Right atrium auricular region (tissue), 2 donors: ENCODE measurements around the gene NPC1. TPM values are rescaled to one million over a fixed set of nuclear protein-coding genes. Genes with fewer than 3 reads are reported as not detected.

Source experiments
- DNase-seq: peaks from one replicate; pipeline ENCODE4 v3.0.0-alpha.2; 2019; ENCODE audit warnings: low spot score
- H3K27ac ChIP-seq, 2 donors: fragments of 200-600 bp; sonication (generic); 1 replicate in 1 of 2; 2 replicates in 1 of 2; pipeline ENCODE4 v1.5.1; 2016 to 2019
- H3K27me3 ChIP-seq, 2 donors: fragments of 200-600 bp; sonication (generic); one replicate each; pipeline versions ENCODE4 v1.5.1 to v1.6.0; 2017 to 2019
- H3K36me3 ChIP-seq: fragments of 200-600 bp; sonication (generic); one replicate; pipeline ENCODE4 v1.5.1; 2016
- H3K4me1 ChIP-seq, 2 donors: fragments of 200-600 bp; sonication (generic); one replicate each; pipeline versions ENCODE4 v1.5.1 to v1.6.0; 2017 to 2019
- H3K4me3 ChIP-seq, 2 donors: fragments of 200-600 bp; sonication (generic); 1 replicate in 1 of 2; 2 replicates in 1 of 2; pipeline ENCODE4 v1.5.1; 2017 to 2019; ENCODE audit warnings: mild to moderate bottlenecking in 1 of 2, moderate library complexity in 1 of 2
- H3K9me3 ChIP-seq, 2 donors: fragments of 200-600 bp; sonication (generic); one replicate each; pipeline ENCODE4 v1.5.1; 2019
- CTCF ChIP-seq, 2 donors: fragments of 200-600 bp; sonication (generic); IDR thresholded peaks; one replicate each; pipeline ENCODE4 v1.5.1; 2019; ENCODE audit warnings: antibody characterized with exemption in 2 of 2
- total RNA-seq, 2 donors: library from RNA; depleted of rRNA; stranded (reverse); fragments of >200 nt; gene quantifications; one replicate each; pipeline ENCODE4 v1.1.0, GENCODE V29; 2016

Gene NPC1
- total RNA-seq, 2 donors from 2014 or later = 16.2 to 26.4 TPM

- TF ChIP-seq CTCF (IDR thresholded peaks at IDR 0.05) = no peak
- H3K36me3 ChIP-seq = peaks cover 75% of the 10 kb centered on the region
Observed at GRCh38 chr18:23542461-23542860, 43.8 kb downstream of the NPC1 start.

GRCh38 chr18:23541349-23542093 lies 44.8 kb downstream of the NPC1 start:
- Histone ChIP-seq H3K4me1 (peaks cover 0 to 18% of the 10 kb centered on the region in 2 donors), H3K36me3 (peaks cover 75% of the 10 kb centered on the region), H3K27ac (peak overlapping the region in 1 of 2 donors; percentile 33), H3K4me3 (no peak overlapping the region), H3K9me3 (no peaks in the 10 kb centered on the region), H3K27me3 (no peaks in the 10 kb centered on the region)
- no peak for DNase-seq
- no peak for TF ChIP-seq CTCF (IDR thresholded peaks at IDR 0.05)

More at GRCh38 chr18:23542461-23542860, 43.8 kb downstream of the NPC1 start:
- no peak for DNase-seq
- Histone ChIP-seq H3K27ac (no peak overlapping the region), H3K4me1 (peaks cover 0 to 18% of the 10 kb centered on the region in 2 donors), H3K9me3 (no peaks in the 10 kb centered on the region), H3K27me3 (no peaks in the 10 kb centered on the region), H3K4me3 (no peak overlapping the region)

GRCh38 chr18:23540867-23541266 lies 45.4 kb downstream of the NPC1 start:
- Histone ChIP-seq H3K27me3 (no peaks in the 10 kb centered on the region), H3K36me3 (peaks cover 80% of the 10 kb centered on the region), H3K9me3 (no peaks in the 10 kb centered on the region), H3K27ac (peak overlapping the region in 1 of 2 donors; percentile 33), H3K4me1 (peaks cover 0 to 18% of the 10 kb centered on the region in 2 donors), H3K4me3 (no peak overlapping the region)
- TF ChIP-seq CTCF (IDR thresholded peaks at IDR 0.05) = no peak
- DNase-seq = no peak

- no peak for DNase-seq
- no peak for TF ChIP-seq CTCF (IDR thresholded peaks at IDR 0.05)
- Histone ChIP-seq H3K36me3 (peaks cover 87% of the 10 kb centered on the region), H3K9me3 (no peaks in the 10 kb centered on the region), H3K4me3 (no peak overlapping the region), H3K27me3 (no peaks in the 10 kb centered on the region), H3K27ac (peak overlapping the region in 1 of 2 donors; percentile 33), H3K4me1 (peaks cover 0 to 18% of the 10 kb centered on the region in 2 donors)
Observed at GRCh38 chr18:23539911-23540525, 46.3 kb downstream of the NPC1 start.

GRCh38 chr18:23539296-23539695 lies 47.0 kb downstream of the NPC1 start:
- no peak overlapping the region for H3K27ac ChIP-seq
- H3K9me3 ChIP-seq = no peaks in the 10 kb centered on the region
- peaks cover 0 to 18% of the 10 kb centered on the region in 2 donors for H3K4me1 ChIP-seq
- H3K4me3 ChIP-seq = no peak overlapping the region
- DNase-seq = no peak
- H3K27me3 ChIP-seq = no peaks in the 10 kb centered on the region
- peaks cover 87% of the 10 kb centered on the region for H3K36me3 ChIP-seq
- TF ChIP-seq CTCF (IDR thresholded peaks at IDR 0.05) = no peak
